ENCODE data around the gene ADRA2B.

ADRA2B gene

GRCh38 chr2:96115631-96116423 is 544 bp downstream of the ADRA2B start:
- no peak for DNase-seq

GRCh38 chr2:96114903-96115581 is 1.3 kb downstream of the ADRA2B start:
- no peak for DNase-seq

GRCh38 chr2:96114546-96114902 is 1.8 kb downstream of the ADRA2B start:
- no peak for DNase-seq

GRCh38 chr2:96113951-96114350 is 2.4 kb downstream of the ADRA2B start:
- DNase-seq: no peak

GRCh38 chr2:96113367-96113677 is 3.0 kb downstream of the ADRA2B start:
- DNase-seq: no peak

GRCh38 chr2:96112501-96113366 is 3.6 kb downstream of the ADRA2B start:
- DNase-seq: no peak

- no peak for DNase-seq
These were observed 4.4 kb downstream of the ADRA2B start for GRCh38 chr2:96111823-96112500.

- DNase-seq: no peak
These were observed 5.1 kb downstream of the ADRA2B start for GRCh38 chr2:96111257-96111640.

- no peak for DNase-seq
These were observed 5.6 kb downstream of the ADRA2B start for GRCh38 chr2:96110621-96111256.

GRCh38 chr2:96109931-96110511 is 6.3 kb downstream of the ADRA2B start:
- DNase-seq: no peak

GRCh38 chr2:96109361-96109680 is 7.0 kb downstream of the ADRA2B start:
- no peak for DNase-seq

- DNase-seq: peak; percentile 41
These were observed 7.6 kb downstream of the ADRA2B start for GRCh38 chr2:96108541-96109360.

- DNase-seq: no peak
These were observed 8.2 kb downstream of the ADRA2B start for GRCh38 chr2:96108151-96108540.

GRCh38 chr2:96107708-96108065 is 8.7 kb downstream of the ADRA2B start:
- DNase-seq: no peak

GRCh38 chr2:96106991-96107707 is 9.2 kb downstream of the ADRA2B start:
- DNase-seq: no peak

- DNase-seq: no peak
These were observed 10.2 kb downstream of the ADRA2B start for GRCh38 chr2:96105994-96106715.

GRCh38 chr2:96105152-96105915 is 11.0 kb downstream of the ADRA2B start:
- no peak for DNase-seq

- DNase-seq: no peak
These were observed 11.9 kb downstream of the ADRA2B start for GRCh38 chr2:96104487-96104861.

GRCh38 chr2:96103761-96104486 is 12.4 kb downstream of the ADRA2B start:
- DNase-seq: peak; percentile 23

Measured in fibroblast of skin of right biceps (primary cell).